C4-2B (cell line): Measurements from ENCODE around the gene HLTF.
A peak's percentile ranks its signal among the peaks of the same experiment; 100 is the strongest.

Experiments used
- CTCF ChIP-seq: fragments of 450-650 bp; conservative IDR thresholded peaks from 2 replicates; pipeline ENCODE4 v1.5.1; 2017; ENCODE audit warnings: mild to moderate bottlenecking
- ZFX ChIP-seq: fragments of 450-650 bp; IDR thresholded peaks from 2 replicates; pipeline ENCODE4 v1.6.1; 2017

GRCh38 chr3:149120051-149120972 lies 34.0 kb upstream of the HLTF start:
- TF ChIP-seq CTCF, result peak; percentile 86
- TF ChIP-seq ZFX, result no peak
